Fibroblast of skin of scalp (primary cell): ENCODE results near the gene PIK3R5.
"Not testable (repeated sequence)": the region's sequence is repeated elsewhere in the genome, so short reads cannot be mapped to it uniquely, and the experiment has no call there.

Experiments
- DNase-seq: peaks from one replicate; pipeline ENCODE4 v3.0.0-alpha.2; 2013

PIK3R5 gene

GRCh38 chr17:8985054-8985701, 19.7 kb upstream of the PIK3R5 start:
- DNase-seq = no peak

- DNase-seq = not testable (repeated sequence)
Measured at GRCh38 chr17:8984225-8984624, 18.7 kb upstream of the PIK3R5 start.

- DNase-seq = no peak
Measured at GRCh38 chr17:8981443-8981842, 15.9 kb upstream of the PIK3R5 start.

- DNase-seq = no peak
Measured at GRCh38 chr17:8979715-8980114, 14.2 kb upstream of the PIK3R5 start.

- no peak for DNase-seq
Measured at GRCh38 chr17:8976638-8977037, 11.1 kb upstream of the PIK3R5 start.

- no peak for DNase-seq
Measured at GRCh38 chr17:8975091-8975725, 9.7 kb upstream of the PIK3R5 start.

GRCh38 chr17:8969901-8970300, 4.4 kb upstream of the PIK3R5 start:
- DNase-seq = no peak

GRCh38 chr17:8968503-8968902, 3.0 kb upstream of the PIK3R5 start:
- no peak for DNase-seq

GRCh38 chr17:8967861-8968260, 2.4 kb upstream of the PIK3R5 start:
- no peak for DNase-seq

- no peak for DNase-seq
Measured at GRCh38 chr17:8966926-8967325, 1.4 kb upstream of the PIK3R5 start.

- no peak for DNase-seq
Measured at GRCh38 chr17:8964801-8965393, 610 bp downstream of the PIK3R5 start.

- DNase-seq = no peak
Measured at GRCh38 chr17:8963647-8964258, 1.8 kb downstream of the PIK3R5 start.

GRCh38 chr17:8963014-8963413, 2.5 kb downstream of the PIK3R5 start:
- DNase-seq = no peak

- no peak for DNase-seq
Measured at GRCh38 chr17:8961829-8962228, 3.7 kb downstream of the PIK3R5 start.

GRCh38 chr17:8960325-8961140, 5.0 kb downstream of the PIK3R5 start:
- DNase-seq = no peak

GRCh38 chr17:8959312-8959918, 6.1 kb downstream of the PIK3R5 start:
- DNase-seq = no peak

GRCh38 chr17:8957721-8958120, 7.8 kb downstream of the PIK3R5 start:
- no peak for DNase-seq

- no peak for DNase-seq
Measured at GRCh38 chr17:8956465-8956902, 9.0 kb downstream of the PIK3R5 start.

- no peak for DNase-seq
Measured at GRCh38 chr17:8955021-8955959, 10.2 kb downstream of the PIK3R5 start.

GRCh38 chr17:8954339-8954738, 11.2 kb downstream of the PIK3R5 start:
- DNase-seq = no peak
